ENCODE measurements around the gene PFN1. TPM values are rescaled to one million over a fixed set of nuclear protein-coding genes. Genes with fewer than 3 reads are reported as not detected.

PFN1 gene
- total RNA-seq, 1 donor from 2014 or later, result 1,346 TPM

GRCh38 chr17:4897198-4897687, 51.1 kb downstream of the PFN1 start:
- Mint-ChIP-seq H3K9me3 (ENCODE audit: unreplicated experiment) (no peaks in the 10 kb centered on the region), H3K4me1 (ENCODE audit: low read depth, unreplicated experiment) (no peaks in the 10 kb centered on the region), H3K36me3 (ENCODE audit: low read depth, unreplicated experiment) (peaks cover 19% of the 10 kb centered on the region), H3K27ac (ENCODE audit: unreplicated experiment) (no peak overlapping the region), H3K4me3 (ENCODE audit: unreplicated experiment) (no peak overlapping the region), H3K27me3 (ENCODE audit: low read depth, unreplicated experiment) (no peaks in the 10 kb centered on the region)
- DNase-seq (ENCODE audit: low read depth) (no peak), FAIRE-seq (no peak)
- TF ChIP-seq CTCF (IDR thresholded peaks at IDR 0.05; ENCODE audit: insufficient read depth, low read depth, low read length), result no peak
- TF ChIP-seq EZH2 (IDR thresholded peaks at IDR 0.05; ENCODE audit: insufficient read depth, low read length), result no peak
- peaks cover 2% of the 10 kb centered on the region for H3K27me3 ChIP-seq (ENCODE audit: insufficient read depth, low read length)
- H3K27ac ChIP-seq (ENCODE audit: low read depth, low read length), result no peak overlapping the region
- H3K9me3 ChIP-seq (ENCODE audit: insufficient read depth, low read depth, low read length), result no peaks in the 10 kb centered on the region
- peaks cover 3% of the 10 kb centered on the region for H4K20me1 ChIP-seq (ENCODE audit: insufficient read depth, low read length)
- H3K4me1 ChIP-seq (ENCODE audit: insufficient read depth, low read length), result peaks cover 6% of the 10 kb centered on the region
- no peak overlapping the region for H3K9ac ChIP-seq (ENCODE audit: low read length)
- H3K4me2 ChIP-seq (ENCODE audit: low read length), result no peak overlapping the region
- no peak overlapping the region for H2AFZ ChIP-seq (ENCODE audit: low read depth, low read length)
- H3K79me2 ChIP-seq (ENCODE audit: insufficient read depth, low read length), result no peaks in the 10 kb centered on the region
- H3K36me3 ChIP-seq (ENCODE audit: insufficient read depth, low read length), result peaks cover 12% of the 10 kb centered on the region
- no peak overlapping the region for H3K4me3 ChIP-seq (ENCODE audit: insufficient read depth, low read depth, low read length)

- no peaks in the 10 kb centered on the region for H3K27me3 Mint-ChIP-seq (ENCODE audit: low read depth, unreplicated experiment)
- H3K9me3 Mint-ChIP-seq (ENCODE audit: unreplicated experiment), result no peaks in the 10 kb centered on the region
- Histone ChIP-seq H3K79me2 (ENCODE audit: insufficient read depth, low read length) (no peaks in the 10 kb centered on the region), H3K27ac (ENCODE audit: low read depth, low read length) (no peak overlapping the region), H3K27me3 (ENCODE audit: insufficient read depth, low read length) (peaks cover 2% of the 10 kb centered on the region), H3K4me3 (ENCODE audit: insufficient read depth, low read depth, low read length) (no peak overlapping the region), H3K4me1 (ENCODE audit: insufficient read depth, low read length) (peaks cover 6% of the 10 kb centered on the region), H3K9me3 (ENCODE audit: insufficient read depth, low read depth, low read length) (no peaks in the 10 kb centered on the region), H3K4me2 (ENCODE audit: low read length) (no peak overlapping the region), H3K9ac (ENCODE audit: low read length) (no peak overlapping the region), H3K36me3 (ENCODE audit: insufficient read depth, low read length) (peaks cover 12% of the 10 kb centered on the region), H2AFZ (ENCODE audit: low read depth, low read length) (no peak overlapping the region), H4K20me1 (ENCODE audit: insufficient read depth, low read length) (peaks cover 3% of the 10 kb centered on the region)
- peaks cover 18% of the 10 kb centered on the region for H3K36me3 Mint-ChIP-seq (ENCODE audit: low read depth, unreplicated experiment)
- TF ChIP-seq EZH2 (IDR thresholded peaks at IDR 0.05; ENCODE audit: insufficient read depth, low read length) (no peak), CTCF (IDR thresholded peaks at IDR 0.05; ENCODE audit: insufficient read depth, low read depth, low read length) (no peak)
- no peak for DNase-seq (ENCODE audit: low read depth)
- no peak for FAIRE-seq
- H3K4me1 Mint-ChIP-seq (ENCODE audit: low read depth, unreplicated experiment), result no peaks in the 10 kb centered on the region
- no peak overlapping the region for H3K4me3 Mint-ChIP-seq (ENCODE audit: unreplicated experiment)
- H3K27ac Mint-ChIP-seq (ENCODE audit: unreplicated experiment), result no peak overlapping the region
These were observed 51.8 kb downstream of the PFN1 start for GRCh38 chr17:4896332-4897197.
